ENCODE data around the gene KIAA0586. TPM values are rescaled to one million over a fixed set of nuclear protein-coding genes. Genes with fewer than 3 reads are reported as not detected.
"Not testable (repeated sequence)": the region's sequence is repeated elsewhere in the genome, so short reads cannot be mapped to it uniquely, and the experiment has no call there.

KIAA0586 gene
- total RNA-seq, 1 donor = 17.7 TPM

DNA sequence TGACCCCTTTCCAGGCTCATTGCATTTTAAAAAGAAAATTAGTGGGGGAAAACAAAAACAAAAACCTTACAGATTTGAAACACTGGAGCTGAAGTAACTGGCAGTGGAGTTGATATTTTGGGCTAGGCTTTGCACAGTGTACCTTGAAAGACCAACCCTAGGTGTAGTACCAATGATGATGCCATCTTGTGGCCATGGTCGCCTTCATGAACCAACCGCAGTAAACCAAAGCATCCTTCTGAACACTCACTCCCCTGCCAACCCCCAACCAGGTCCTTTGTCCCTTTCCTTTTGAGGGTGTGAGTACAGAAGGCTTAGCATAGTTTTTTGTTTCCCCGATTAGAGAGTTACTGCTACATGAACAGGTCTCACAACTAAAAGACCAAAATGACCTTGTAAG, 25.9 kb upstream of the KIAA0586 start:
- Histone ChIP-seq H2AFZ (ENCODE audit: low read length) (no peak overlapping the region), H3K4me2 (ENCODE audit: insufficient read depth, low read length) (no peak overlapping the region), H4K20me1 (ENCODE audit: insufficient read depth, low read length) (no peaks in the 10 kb centered on the region), H3K27me3 (ENCODE audit: insufficient read depth, low read length) (no peaks in the 10 kb centered on the region), H3K9me3 (ENCODE audit: low read depth, low read length) (no peaks in the 10 kb centered on the region), H3K4me1 (ENCODE audit: insufficient read depth, low read length) (no peaks in the 10 kb centered on the region), H3K27ac (ENCODE audit: low read depth, low read length) (no peak overlapping the region), H3K4me3 (ENCODE audit: insufficient read depth, low read length) (no peak overlapping the region), H3K79me2 (ENCODE audit: insufficient read depth, low read length) (no peaks in the 10 kb centered on the region), H3K36me3 (ENCODE audit: insufficient read depth, low read length) (no peaks in the 10 kb centered on the region)
- TF ChIP-seq, protein P1, sequence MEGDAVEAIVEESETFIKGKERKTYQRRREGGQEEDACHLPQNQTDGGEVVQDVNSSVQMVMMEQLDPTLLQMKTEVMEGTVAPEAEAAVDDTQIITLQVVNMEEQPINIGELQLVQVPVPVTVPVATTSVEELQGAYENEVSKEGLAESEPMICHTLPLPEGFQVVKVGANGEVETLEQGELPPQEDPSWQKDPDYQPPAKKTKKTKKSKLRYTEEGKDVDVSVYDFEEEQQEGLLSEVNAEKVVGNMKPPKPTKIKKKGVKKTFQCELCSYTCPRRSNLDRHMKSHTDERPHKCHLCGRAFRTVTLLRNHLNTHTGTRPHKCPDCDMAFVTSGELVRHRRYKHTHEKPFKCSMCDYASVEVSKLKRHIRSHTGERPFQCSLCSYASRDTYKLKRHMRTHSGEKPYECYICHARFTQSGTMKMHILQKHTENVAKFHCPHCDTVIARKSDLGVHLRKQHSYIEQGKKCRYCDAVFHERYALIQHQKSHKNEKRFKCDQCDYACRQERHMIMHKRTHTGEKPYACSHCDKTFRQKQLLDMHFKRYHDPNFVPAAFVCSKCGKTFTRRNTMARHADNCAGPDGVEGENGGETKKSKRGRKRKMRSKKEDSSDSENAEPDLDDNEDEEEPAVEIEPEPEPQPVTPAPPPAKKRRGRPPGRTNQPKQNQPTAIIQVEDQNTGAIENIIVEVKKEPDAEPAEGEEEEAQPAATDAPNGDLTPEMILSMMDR (IDR thresholded peaks at IDR 0.05; ENCODE audit: extremely low read depth, low read depth, low read length) = no peak
- DNase-seq (ENCODE audit: insufficient read length, low spot score, missing footprints) = no peak

DNA sequence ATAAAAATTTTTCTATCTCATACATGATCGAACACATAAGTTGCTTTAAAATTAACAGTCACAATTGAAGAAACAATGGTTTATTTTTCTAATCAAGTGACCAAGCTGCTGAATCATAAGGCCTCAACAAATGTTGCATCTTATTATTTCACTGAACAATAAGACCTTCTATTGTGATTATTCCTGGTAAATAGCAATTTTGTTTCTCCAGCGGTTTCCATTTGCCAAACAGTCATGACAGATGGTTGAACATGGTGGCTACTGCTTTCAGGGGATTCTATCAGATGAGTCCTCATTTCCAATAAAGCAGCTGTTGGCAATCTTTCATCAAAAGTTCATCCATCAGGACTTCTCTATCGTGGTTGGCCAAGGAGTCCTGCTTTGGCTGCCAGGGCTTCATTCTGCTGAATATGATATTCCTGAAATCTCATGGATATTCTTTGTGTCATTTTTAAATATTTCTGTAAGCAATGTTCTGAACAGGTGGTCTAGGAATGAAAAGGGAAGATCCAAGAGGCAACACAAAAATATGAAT, 18.8 kb upstream of the KIAA0586 start:
- Histone ChIP-seq H3K4me3 (ENCODE audit: insufficient read depth, low read length) (no peak overlapping the region), H3K36me3 (ENCODE audit: insufficient read depth, low read length) (peaks cover 49% of the 10 kb centered on the region), H3K9me3 (ENCODE audit: low read depth, low read length) (no peaks in the 10 kb centered on the region), H3K27me3 (ENCODE audit: insufficient read depth, low read length) (no peaks in the 10 kb centered on the region), H2AFZ (ENCODE audit: low read length) (no peak overlapping the region), H4K20me1 (ENCODE audit: insufficient read depth, low read length) (no peaks in the 10 kb centered on the region), H3K4me1 (ENCODE audit: insufficient read depth, low read length) (no peaks in the 10 kb centered on the region), H3K27ac (ENCODE audit: low read depth, low read length) (no peak overlapping the region), H3K79me2 (ENCODE audit: insufficient read depth, low read length) (no peaks in the 10 kb centered on the region), H3K4me2 (ENCODE audit: insufficient read depth, low read length) (no peak overlapping the region)
- DNase-seq (ENCODE audit: insufficient read length, low spot score, missing footprints) = no peak
- TF ChIP-seq, protein P1 (IDR thresholded peaks at IDR 0.05; ENCODE audit: extremely low read depth, low read depth, low read length) = no peak

DNA sequence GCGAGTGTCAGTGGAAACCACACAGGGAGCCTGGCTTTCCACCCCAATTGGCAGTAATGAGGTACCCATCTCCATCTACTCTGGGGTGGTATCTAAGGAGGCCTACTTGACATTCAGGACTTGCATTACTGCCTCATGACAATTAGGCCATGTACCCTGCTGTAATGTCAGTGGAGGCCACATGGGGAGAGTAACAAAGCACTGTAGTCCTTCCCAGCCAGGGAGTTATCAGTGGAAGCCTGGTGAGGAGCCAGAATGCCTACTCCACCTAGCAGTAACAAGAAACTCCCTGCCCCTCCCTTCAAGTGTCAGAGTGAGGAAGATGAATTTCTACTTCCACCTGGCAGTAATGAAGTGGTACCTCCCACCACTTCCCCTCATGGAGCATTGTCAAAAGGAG, 12.7 kb upstream of the KIAA0586 start:
- TF ChIP-seq, protein P1 (IDR thresholded peaks at IDR 0.05; ENCODE audit: extremely low read depth, low read depth, low read length) = no peak
- Histone ChIP-seq H2AFZ (ENCODE audit: low read length) (no peak overlapping the region), H3K9me3 (ENCODE audit: low read depth, low read length) (no peaks in the 10 kb centered on the region), H3K4me3 (ENCODE audit: insufficient read depth, low read length) (no peak overlapping the region), H3K79me2 (ENCODE audit: insufficient read depth, low read length) (peaks cover 31% of the 10 kb centered on the region), H4K20me1 (ENCODE audit: insufficient read depth, low read length) (no peaks in the 10 kb centered on the region), H3K4me1 (ENCODE audit: insufficient read depth, low read length) (no peaks in the 10 kb centered on the region), H3K27me3 (ENCODE audit: insufficient read depth, low read length) (no peaks in the 10 kb centered on the region), H3K4me2 (ENCODE audit: insufficient read depth, low read length) (no peak overlapping the region), H3K27ac (ENCODE audit: low read depth, low read length) (no peak overlapping the region), H3K36me3 (ENCODE audit: insufficient read depth, low read length) (peaks cover 64% of the 10 kb centered on the region)
- peak; percentile 54 for DNase-seq (ENCODE audit: insufficient read length, low spot score, missing footprints)

DNA sequence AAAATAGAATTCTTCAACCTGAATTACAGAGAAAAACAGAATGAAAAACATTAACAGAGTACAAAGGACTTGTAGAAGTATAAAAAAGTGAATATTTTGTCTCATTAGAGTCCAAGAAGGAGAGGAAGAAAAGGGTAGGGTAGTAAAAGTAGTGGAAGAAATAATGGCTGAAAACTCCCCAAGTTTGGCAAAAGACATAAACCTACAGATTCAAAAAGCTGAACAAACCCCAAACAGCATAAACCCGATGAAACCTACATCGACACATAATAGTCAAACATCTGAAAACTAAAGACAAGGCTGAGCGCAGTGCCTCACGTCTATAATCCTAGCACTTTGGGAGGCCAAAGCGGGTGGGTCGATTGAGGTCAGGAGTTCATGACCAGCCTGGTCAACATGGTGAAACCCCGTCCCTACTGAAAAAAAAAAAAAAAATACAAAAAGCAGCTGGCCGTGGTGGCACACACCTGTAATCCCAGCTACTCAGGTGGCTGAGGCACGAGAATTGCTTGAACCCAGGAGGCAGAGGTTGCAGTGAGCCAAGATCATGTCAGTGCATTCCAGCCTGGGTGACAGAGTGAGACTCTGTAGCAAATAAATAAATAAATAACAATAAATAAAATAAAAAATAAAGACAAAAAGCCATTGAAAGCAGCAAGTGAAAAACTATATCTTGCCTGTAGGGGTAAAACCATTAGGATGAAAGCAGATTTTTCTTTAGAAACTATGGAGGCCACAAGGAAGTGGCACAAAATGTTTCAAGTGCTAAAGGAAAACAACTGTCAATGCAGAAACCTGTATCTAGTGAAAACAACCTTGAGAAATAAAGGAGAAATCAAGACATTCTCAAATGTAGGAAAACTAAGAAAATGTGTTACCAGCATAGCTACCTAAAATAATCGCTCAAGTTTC, 11.6 kb upstream of the KIAA0586 start:
- Histone ChIP-seq H3K36me3 (ENCODE audit: insufficient read depth, low read length) (peaks cover 59% of the 10 kb centered on the region), H3K4me3 (ENCODE audit: insufficient read depth, low read length) (no peak overlapping the region), H2AFZ (ENCODE audit: low read length) (no peak overlapping the region), H4K20me1 (ENCODE audit: insufficient read depth, low read length) (no peaks in the 10 kb centered on the region), H3K9me3 (ENCODE audit: low read depth, low read length) (no peaks in the 10 kb centered on the region), H3K27ac (ENCODE audit: low read depth, low read length) (no peak overlapping the region), H3K79me2 (ENCODE audit: insufficient read depth, low read length) (peaks cover 34% of the 10 kb centered on the region), H3K4me1 (ENCODE audit: insufficient read depth, low read length) (no peaks in the 10 kb centered on the region), H3K27me3 (ENCODE audit: insufficient read depth, low read length) (no peaks in the 10 kb centered on the region), H3K4me2 (ENCODE audit: insufficient read depth, low read length) (no peak overlapping the region)
- TF ChIP-seq, protein P1 (IDR thresholded peaks at IDR 0.05; ENCODE audit: extremely low read depth, low read depth, low read length) = no peak
- no peak for DNase-seq (ENCODE audit: insufficient read length, low spot score, missing footprints)

DNA sequence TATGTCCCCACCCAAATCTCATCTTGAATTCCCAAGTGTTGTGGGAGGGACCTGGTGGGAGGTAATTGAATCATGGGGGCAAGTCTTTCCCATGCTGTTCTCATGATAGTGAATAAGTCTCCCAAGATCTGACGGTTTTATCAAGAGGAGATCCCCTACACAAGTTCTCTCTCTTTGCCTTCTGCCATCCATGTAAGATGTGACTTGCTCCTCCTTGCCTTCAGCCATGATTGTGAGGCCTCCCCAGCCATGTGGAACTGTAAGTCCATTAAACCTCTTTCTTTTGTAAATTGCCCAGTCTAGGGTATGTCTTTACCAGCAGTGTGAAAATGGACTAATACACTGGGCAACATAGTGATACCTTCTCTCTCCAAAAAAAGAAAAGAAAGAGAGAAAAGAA, 10.6 kb upstream of the KIAA0586 start:
- not testable (repeated sequence) for H3K27me3 ChIP-seq (ENCODE audit: insufficient read depth, low read length); H2AFZ ChIP-seq (ENCODE audit: low read length); DNase-seq (ENCODE audit: insufficient read length, low spot score, missing footprints); H3K4me3 ChIP-seq (ENCODE audit: insufficient read depth, low read length); H3K4me2 ChIP-seq (ENCODE audit: insufficient read depth, low read length); H4K20me1 ChIP-seq (ENCODE audit: insufficient read depth, low read length); H3K27ac ChIP-seq (ENCODE audit: low read depth, low read length); H3K9me3 ChIP-seq (ENCODE audit: low read depth, low read length); H3K4me1 ChIP-seq (ENCODE audit: insufficient read depth, low read length)
- peaks cover 40% of the 10 kb centered on the region for H3K79me2 ChIP-seq (ENCODE audit: insufficient read depth, low read length)
- H3K36me3 ChIP-seq (ENCODE audit: insufficient read depth, low read length) = peaks cover 58% of the 10 kb centered on the region

All from osteoblast (primary cell).